Stimulated activated CD8-positive, alpha-beta memory T cell treated with anti-CD3 and anti-CD28 coated beads, Interleukin-15, amount 100 ng/mL, for 48 hours (primary cell): ENCODE results near the gene GDF3.

ENCODE experiments used
- DNase-seq, 2 donors: peaks; one replicate each; pipeline ENCODE4 v3.0.0-alpha.2; 2020; ENCODE audit warnings: low read depth in 2 of 2

The GDF3 gene

DNA sequence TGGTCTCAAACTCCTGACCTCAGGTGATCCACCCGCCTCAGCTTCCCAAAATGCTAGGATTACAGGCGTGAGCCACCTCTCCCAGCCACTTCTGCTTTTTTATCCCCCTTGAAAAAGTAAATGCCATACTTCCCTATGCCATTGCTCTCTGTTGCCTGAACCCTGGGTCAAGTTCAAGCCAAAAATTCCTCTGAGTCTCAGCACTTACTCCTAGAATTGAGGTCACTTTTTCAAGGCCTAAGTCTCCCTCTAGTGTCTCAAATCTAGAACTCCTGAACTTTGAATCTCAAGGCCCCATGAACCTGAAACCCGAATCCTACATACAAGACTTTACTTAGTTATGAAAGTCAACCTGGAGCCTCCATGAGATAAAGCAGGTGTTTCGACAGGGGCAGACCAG is 28.4 kb downstream of the GDF3 start:
- no peak for DNase-seq

DNA sequence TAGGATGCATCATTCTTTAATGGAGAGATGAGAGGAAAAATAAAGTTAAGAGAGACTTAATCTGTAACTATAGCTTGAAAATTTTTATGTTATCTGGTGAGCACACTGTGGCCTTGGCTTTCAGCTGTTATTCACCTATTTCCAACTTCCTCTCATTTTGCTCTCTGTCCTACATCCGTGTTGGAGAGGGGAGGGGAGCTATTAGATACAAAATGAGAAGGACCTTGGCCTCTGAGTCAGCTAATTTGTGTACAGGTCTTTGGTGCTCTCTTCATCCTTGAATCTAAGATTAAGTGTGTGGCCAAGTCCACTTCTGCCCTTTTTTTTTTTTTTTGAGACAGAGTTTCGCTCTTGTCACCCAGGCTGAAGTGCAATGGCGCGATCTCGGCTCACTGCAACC is 29.0 kb downstream of the GDF3 start:
- no peak for DNase-seq

DNA sequence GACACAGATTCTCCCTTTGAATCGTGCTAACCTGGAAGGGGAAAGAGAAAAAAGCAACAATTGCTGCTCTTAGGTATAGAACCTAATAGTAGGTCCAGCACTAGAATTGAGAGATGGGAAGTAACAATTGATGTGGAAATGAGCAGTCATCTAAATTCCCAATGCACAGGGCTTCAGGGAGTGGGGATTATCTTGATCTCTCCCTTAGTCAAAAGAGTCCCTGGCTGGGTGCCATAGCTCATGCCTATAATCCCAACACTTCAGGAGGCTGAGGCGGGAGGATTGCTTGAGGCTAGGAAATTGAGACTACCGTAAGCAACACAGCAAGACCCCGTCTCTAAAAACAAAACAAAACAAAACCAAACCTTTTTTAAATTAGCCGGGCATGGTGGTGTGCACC is 33.8 kb downstream of the GDF3 start:
- no peak for DNase-seq

DNA sequence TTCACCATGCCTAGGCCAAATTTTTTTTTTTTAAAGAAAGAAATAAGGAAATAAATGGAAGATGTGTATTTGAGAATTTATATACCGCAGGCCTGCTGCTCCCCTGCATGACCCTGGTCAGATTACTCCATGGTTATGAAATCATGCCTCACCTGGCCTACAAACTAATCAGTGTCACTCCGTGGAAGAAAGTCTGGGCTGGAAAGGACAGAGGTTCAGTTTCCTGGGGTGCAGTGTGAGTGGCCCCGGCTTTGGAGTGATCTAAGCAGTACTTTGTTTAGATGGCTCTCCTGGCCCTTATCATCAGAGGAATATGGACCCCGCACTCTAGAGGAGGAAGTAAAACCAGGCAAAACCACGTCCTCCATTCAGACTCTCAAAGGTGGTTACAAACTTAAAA is 39.5 kb downstream of the GDF3 start:
- no peak for DNase-seq

DNA sequence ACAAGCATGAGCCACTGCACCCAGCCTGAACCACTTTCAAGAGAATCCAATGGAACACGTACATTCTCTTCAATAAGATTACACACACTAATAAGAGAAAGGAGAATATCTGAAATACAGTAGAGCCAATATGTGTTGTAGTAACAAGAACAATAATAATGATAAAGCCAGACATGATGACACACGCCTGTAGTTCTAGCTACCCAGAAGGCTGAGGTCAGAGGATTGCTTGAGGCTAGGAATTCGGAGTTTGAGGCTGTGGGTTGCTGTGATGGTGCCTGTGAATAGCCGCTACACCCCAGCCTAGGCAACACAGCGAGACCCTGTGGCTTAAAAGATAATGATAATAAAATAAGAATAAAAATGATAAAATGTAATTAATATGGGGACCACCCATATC is 45.5 kb downstream of the GDF3 start:
- DNase-seq: no peak

DNA sequence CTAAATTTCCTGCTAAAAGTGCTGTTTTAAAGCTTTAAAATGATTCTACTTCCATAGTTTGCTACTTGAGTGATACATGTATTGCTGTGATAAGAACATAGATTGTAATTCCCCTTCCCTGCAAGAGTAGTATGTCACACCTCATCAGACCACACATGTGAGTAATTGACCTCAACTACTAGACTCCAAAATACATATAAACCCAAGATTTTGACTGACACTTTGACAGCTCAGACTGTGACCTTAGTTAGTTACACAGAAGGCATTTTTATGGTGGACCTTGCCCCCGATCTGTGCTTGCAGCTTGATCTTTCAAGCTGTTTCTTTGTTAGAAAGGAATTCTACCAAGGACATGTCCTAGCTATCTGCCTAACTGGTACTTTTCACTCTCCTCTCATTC is 48.5 kb downstream of the GDF3 start:
- no peak for DNase-seq

DNA sequence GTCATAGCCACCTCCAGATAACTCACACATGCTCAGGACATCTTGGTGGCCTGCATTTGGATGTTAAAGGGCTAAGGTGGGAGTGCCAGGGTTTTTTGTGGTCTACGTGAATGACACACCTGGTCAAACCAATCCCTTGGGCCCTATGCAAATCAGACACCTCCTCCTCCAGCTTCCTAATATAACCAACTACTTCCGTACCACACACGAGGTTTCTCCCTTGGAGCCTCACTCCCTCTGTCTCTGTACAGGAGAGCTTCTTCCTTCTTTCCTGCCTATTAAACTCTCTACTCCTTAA is 49.4 kb downstream of the GDF3 start:
- DNase-seq: no peak

DNA sequence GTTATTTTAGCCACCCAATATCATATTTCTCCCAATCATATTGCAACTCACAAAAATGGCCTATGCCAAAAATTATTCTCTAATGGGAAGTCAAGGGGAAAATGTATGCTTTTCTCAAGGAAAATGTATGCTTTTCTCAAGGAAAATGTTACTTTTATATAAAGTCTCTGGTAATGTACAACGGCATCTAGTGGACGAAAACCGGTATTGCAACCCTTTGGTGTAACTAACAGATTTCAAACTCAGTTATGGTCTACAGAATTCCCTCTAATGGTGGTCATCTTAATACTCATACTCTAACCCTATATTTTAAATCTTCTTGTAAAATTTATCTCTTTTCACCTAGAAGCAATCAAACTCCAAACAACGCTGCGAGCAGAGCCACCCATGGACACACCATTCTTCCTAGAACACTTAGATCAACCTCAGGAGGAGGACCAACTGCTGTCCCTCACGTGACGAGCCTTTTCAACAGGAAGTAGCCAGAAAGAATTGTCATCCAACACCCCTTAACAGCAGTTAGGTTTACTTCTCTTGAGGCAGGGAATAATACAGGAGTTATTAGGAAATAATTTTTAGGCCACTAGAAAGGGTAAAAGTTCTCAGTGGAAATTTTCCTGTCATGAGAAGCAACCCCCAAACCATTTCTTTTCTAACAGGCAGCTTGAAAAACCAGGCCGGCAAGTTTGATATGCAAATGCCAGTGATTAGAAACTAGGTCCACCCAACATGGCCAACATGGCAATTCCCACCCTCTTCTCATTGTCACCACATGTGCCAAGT is 50.0 kb downstream of the GDF3 start:
- DNase-seq: no peak

DNA sequence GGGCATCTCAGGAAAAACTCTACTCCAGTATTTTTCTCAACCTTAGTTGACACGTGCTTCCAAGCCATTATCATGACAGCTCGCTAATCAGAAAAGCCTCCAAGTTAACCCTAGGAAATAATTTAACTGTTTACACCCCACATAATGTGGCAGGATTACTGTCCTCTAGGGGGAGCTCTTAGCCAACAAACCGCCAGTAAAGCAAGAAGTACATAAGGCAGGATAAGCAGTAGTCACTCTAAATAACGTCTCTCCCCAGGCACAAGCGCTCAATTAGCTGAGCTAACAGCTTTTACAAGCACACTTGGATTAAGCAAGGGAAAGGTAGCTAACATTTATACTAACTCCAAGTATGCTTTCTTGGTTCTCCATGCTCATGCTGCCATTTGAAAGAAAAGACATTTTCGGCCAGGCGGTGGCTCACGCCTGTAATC is 52.7 kb downstream of the GDF3 start:
- DNase-seq: peak in 1 of 2 donors; percentile 28

DNA sequence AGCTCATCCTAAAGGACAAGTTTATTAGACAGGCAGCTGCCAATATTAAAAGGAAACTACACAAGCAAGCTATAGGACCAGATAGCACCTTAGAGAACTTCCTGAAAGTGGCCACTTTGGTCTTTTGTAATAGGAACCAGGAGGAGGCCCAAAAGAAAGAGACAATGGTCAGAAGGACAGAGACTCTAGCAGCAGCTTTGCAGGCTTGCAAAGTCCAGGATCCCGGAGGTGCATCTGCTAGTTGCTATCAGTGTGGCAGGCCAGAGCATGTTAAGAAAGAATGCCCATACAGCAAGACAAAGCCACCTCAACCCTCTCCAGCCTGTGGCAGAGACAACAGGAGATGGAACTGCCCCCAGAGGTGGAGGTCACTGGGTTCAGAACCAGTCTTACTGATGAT is 53.3 kb downstream of the GDF3 start:
- DNase-seq: no peak

DNA sequence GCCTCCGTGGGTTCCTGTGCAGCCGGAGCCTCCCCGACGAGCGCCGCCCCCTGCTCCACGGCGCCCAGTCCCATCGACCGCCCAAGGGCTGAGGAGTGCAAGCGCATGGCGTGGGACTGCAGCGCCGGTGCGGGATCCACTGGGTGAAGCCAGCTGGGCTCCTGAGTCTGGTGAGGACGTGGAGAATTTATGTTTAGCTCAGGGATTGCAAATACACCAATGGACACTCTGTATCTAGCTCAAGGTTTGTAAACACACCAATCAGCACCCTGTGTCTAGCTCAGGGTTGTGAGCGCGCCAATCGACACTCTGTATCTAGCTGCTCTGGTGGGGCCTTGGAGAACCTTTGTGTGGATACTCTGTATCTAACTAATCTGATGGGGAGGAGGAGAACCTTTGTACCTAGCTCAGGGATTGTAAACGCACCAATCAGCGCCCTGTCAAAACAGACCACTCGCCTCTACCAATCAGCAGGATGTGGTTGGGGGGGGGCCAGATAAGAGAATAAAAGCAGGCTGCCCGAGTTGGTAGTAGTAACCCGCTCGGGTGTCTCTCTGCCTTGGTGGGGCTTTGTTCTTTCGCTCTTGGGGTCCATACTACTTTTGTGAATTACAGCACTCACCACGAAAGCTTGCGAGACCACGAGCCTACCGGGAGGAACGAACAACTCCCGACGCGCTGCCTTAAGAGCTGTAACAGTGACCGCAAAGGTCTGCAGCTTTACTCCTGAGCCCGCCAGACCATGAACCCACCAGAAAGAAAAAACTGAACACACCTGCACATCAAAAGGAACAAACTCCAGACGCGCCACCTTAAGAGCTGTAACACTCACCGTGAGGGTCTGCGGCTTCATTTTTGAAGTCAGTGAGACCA is 55.2 kb downstream of the GDF3 start:
- peak; percentile 20 to 33 for DNase-seq
